Loucy (cell line): ENCODE results near the gene TAF12.

ENCODE experiments used
- H2AFZ ChIP-seq: fragments of 200-600 bp; sonication (generic); 2 replicates; pipeline ENCODE4 v1.6.0; 2016; ENCODE audit warnings: antibody characterized with exemption, mild to moderate bottlenecking, low read length, moderate library complexity
- H3F3A ChIP-seq: fragments of 200-600 bp; 2 replicates; pipeline ENCODE4 v1.6.0; 2016; ENCODE audit warnings: antibody characterized with exemption, low read depth, mild to moderate bottlenecking
- H3K27me3 ChIP-seq: fragments of 200-600 bp; sonication (generic); 2 replicates; pipeline ENCODE4 v1.6.1; 2014; ENCODE audit warnings: low read length, mild to moderate bottlenecking; ENCODE audit not compliant: insufficient read depth, poor library complexity, severe bottlenecking
- H3K36me3 ChIP-seq: fragments of 200-600 bp; sonication (generic); 2 replicates; pipeline ENCODE4 v1.6.1; 2016; ENCODE audit warnings: low read length; ENCODE audit not compliant: insufficient read depth
- H3K4me1 ChIP-seq: fragments of 200-600 bp; sonication (generic); 2 replicates; pipeline ENCODE4 v1.5.1; 2014; ENCODE audit warnings: low read length, mild to moderate bottlenecking; ENCODE audit not compliant: insufficient read depth, poor library complexity, severe bottlenecking
- H3K4me2 ChIP-seq: fragments of 200-600 bp; sonication (generic); 2 replicates; pipeline ENCODE4 v1.6.0; 2014; ENCODE audit warnings: antibody characterized with exemption, low read length, low read depth, mild to moderate bottlenecking; ENCODE audit not compliant: poor library complexity, severe bottlenecking
- H3K4me3 ChIP-seq: fragments of 200-600 bp; sonication (generic); 2 replicates; pipeline ENCODE4 v1.5.1; 2014; ENCODE audit warnings: low read length, mild to moderate bottlenecking, mixed read lengths; ENCODE audit not compliant: poor library complexity, severe bottlenecking
- H3K79me2 ChIP-seq: fragments of 200-600 bp; sonication (generic); 2 replicates; pipeline ENCODE4 v1.6.1; 2014; ENCODE audit warnings: low read length; ENCODE audit not compliant: insufficient read depth
- H3K9ac ChIP-seq: fragments of 200-600 bp; sonication (generic); 2 replicates; pipeline ENCODE4 v1.6.0; 2014; ENCODE audit warnings: mild to moderate bottlenecking, low read depth, low read length, moderate library complexity; ENCODE audit not compliant: poor library complexity, severe bottlenecking
- H3K9me2 ChIP-seq: fragments of 200-600 bp; sonication (generic); replicated peaks from 2 replicates; pipeline ENCODE4 v1.6.1; 2016; ENCODE audit warnings: low read depth, low read length, mixed read lengths
- H3K9me3 ChIP-seq: fragments of 200-600 bp; sonication (generic); 2 replicates; pipeline ENCODE4 v1.6.1; 2014; ENCODE audit warnings: mild to moderate bottlenecking, antibody characterized with exemption, low read length, low read depth; ENCODE audit not compliant: insufficient read depth
- H4K20me1 ChIP-seq: fragments of 200-600 bp; sonication (generic); 2 replicates; pipeline ENCODE4 v1.6.0; 2014; ENCODE audit warnings: antibody characterized with exemption, low read length, mild to moderate bottlenecking; ENCODE audit not compliant: insufficient read depth, poor library complexity, severe bottlenecking
- EZH2phosphoT487 ChIP-seq: fragments of 200-600 bp; IDR thresholded peaks from 2 replicates; pipeline ENCODE4 v1.6.1; 2018; ENCODE audit warnings: antibody characterized with exemption, mild to moderate bottlenecking, moderate library complexity, borderline replicate concordance
- TF ChIP-seq, protein P1 (sequence below): fragments of 200-600 bp; sonication (generic); conservative IDR thresholded peaks from 2 replicates; pipeline ENCODE4 v1.5.1; 2014; ENCODE audit warnings: mild to moderate bottlenecking, antibody characterized with exemption, low read length

TAF12 gene

DNA sequence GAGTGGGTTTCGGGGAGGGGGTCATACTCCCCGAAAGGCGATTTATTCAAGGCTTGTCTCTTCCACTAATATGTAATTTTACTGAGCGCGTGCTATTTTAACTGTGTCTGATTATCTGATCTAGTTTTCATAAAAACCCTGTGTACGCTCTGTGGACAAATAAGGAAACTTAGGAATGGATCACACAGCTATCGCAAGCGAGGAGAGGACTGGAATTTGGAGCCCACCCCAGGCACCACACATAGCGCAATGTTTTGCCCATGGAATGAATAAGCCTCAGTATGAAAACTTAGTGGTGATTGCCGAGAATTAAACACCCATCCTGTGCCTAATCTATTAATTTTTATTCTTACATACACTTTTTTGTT, 60.6 kb downstream of the TAF12 start:
- Histone ChIP-seq H4K20me1 (peaks cover 43% of the 10 kb centered on the region), H3K79me2 (peaks cover 50% of the 10 kb centered on the region), H3K4me1 (peaks cover 22% of the 10 kb centered on the region), H3K9me3 (no peaks in the 10 kb centered on the region), H2AFZ (peak overlapping the region; percentile 100), H3K4me2 (peak overlapping the region; percentile 93), H3K27me3 (peaks cover 4% of the 10 kb centered on the region), H3F3A (peaks cover 4% of the 10 kb centered on the region; the same call in 1 of the 2 replicates), H3K9ac (peak overlapping the region; percentile 95), H3K4me3 (peak overlapping the region; percentile 91), H3K36me3 (peaks cover 28% of the 10 kb centered on the region), H3K9me2 (no peaks in the 10 kb centered on the region)
- no peak for TF ChIP-seq EZH2phosphoT487
- TF ChIP-seq, protein P1, sequence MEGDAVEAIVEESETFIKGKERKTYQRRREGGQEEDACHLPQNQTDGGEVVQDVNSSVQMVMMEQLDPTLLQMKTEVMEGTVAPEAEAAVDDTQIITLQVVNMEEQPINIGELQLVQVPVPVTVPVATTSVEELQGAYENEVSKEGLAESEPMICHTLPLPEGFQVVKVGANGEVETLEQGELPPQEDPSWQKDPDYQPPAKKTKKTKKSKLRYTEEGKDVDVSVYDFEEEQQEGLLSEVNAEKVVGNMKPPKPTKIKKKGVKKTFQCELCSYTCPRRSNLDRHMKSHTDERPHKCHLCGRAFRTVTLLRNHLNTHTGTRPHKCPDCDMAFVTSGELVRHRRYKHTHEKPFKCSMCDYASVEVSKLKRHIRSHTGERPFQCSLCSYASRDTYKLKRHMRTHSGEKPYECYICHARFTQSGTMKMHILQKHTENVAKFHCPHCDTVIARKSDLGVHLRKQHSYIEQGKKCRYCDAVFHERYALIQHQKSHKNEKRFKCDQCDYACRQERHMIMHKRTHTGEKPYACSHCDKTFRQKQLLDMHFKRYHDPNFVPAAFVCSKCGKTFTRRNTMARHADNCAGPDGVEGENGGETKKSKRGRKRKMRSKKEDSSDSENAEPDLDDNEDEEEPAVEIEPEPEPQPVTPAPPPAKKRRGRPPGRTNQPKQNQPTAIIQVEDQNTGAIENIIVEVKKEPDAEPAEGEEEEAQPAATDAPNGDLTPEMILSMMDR = no peak

DNA sequence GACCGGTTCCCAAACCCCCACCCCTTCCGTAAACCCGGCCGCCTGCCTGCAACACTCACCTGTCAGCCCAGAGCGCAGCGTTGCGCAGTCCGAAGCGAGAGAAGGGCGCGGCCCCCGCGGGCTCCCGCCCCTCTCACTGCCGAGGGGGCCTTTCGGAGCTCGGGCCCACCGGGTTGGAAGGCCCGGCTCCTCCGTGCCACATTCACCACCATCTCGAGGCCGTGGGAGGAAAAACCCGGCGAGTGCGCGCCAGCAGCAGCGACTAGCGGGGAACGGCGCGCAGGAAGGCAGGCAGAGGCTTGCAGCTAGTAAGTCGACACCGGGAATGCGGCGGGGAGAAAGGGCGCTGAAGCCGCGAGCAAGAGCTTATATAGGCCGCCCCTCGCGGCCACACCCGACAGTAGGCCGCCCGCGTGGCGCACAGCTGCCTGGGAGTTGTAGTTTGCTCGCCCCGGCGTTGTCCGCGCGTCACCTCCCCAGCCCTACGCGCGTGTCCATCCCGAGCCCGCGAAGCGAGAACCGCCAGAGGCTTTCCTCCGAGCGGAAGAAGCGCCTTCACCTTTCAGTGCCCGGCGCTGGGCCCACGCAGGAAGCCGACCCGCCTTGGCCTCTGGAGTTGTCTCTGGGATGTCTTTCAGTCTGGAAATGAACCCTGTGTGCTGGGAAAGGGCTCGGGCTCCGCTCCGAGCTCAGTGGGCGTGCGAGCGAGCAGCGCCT, 61.2 kb downstream of the TAF12 start:
- H3K4me3 ChIP-seq = peak overlapping the region; percentile 91
- H4K20me1 ChIP-seq = peaks cover 43% of the 10 kb centered on the region
- peaks cover 4% of the 10 kb centered on the region for H3K27me3 ChIP-seq
- H3F3A ChIP-seq = peaks cover 9% of the 10 kb centered on the region; the same call in 1 of the 2 replicates
- H3K9ac ChIP-seq = peak overlapping the region; percentile 95
- H3K9me3 ChIP-seq = no peaks in the 10 kb centered on the region
- H3K4me1 ChIP-seq = peaks cover 22% of the 10 kb centered on the region
- TF ChIP-seq, protein P1 = no peak; the same call in 1 of the 2 replicates
- no peak for TF ChIP-seq EZH2phosphoT487
- H3K36me3 ChIP-seq = peaks cover 31% of the 10 kb centered on the region
- H3K9me2 ChIP-seq = no peaks in the 10 kb centered on the region
- peak overlapping the region; percentile 100 for H2AFZ ChIP-seq
- H3K79me2 ChIP-seq = peaks cover 51% of the 10 kb centered on the region
- peak overlapping the region; percentile 93 for H3K4me2 ChIP-seq

- Histone ChIP-seq H3K9ac (peak overlapping the region; percentile 95), H3K4me1 (peaks cover 22% of the 10 kb centered on the region), H4K20me1 (peaks cover 43% of the 10 kb centered on the region), H3K27me3 (peaks cover 4% of the 10 kb centered on the region), H3F3A (peaks cover 10% of the 10 kb centered on the region; the same call in 1 of the 2 replicates), H3K79me2 (peaks cover 51% of the 10 kb centered on the region), H3K36me3 (peaks cover 31% of the 10 kb centered on the region), H3K4me3 (peak overlapping the region; percentile 91), H3K9me2 (no peaks in the 10 kb centered on the region), H2AFZ (no peak overlapping the region), H3K4me2 (peak overlapping the region; percentile 93), H3K9me3 (no peaks in the 10 kb centered on the region)
- TF ChIP-seq EZH2phosphoT487 = no peak
- TF ChIP-seq, protein P1 = peak; percentile 62
Measured at GRCh38 chr1:28580722-28581530, 61.9 kb downstream of the TAF12 start.
